Muscle of leg (tissue), 11 donors: ENCODE data around the gene SLC39A8. TPM values are rescaled to one million over a fixed set of nuclear protein-coding genes. Genes with fewer than 3 reads are reported as not detected.

Source experiments
- DNase-seq: peaks from one replicate; pipeline ENCODE4 v3.0.0; 2013
- H3K27ac ChIP-seq: one replicate; pipeline ENCODE4 v1.5.1; 2013; ENCODE audit warnings: mild to moderate bottlenecking, low read length, control low read depth
- H3K27me3 ChIP-seq: one replicate; pipeline ENCODE4 v1.6.1; 2013; ENCODE audit warnings: low read length; ENCODE audit not compliant: control insufficient read depth, insufficient read depth
- H3K36me3 ChIP-seq: one replicate; pipeline ENCODE4 v1.6.1; 2013; ENCODE audit warnings: low read length; ENCODE audit not compliant: control insufficient read depth, insufficient read depth
- H3K4me1 ChIP-seq: one replicate; pipeline ENCODE4 v1.6.1; 2013; ENCODE audit warnings: low read length; ENCODE audit not compliant: control insufficient read depth, insufficient read depth
- H3K4me3 ChIP-seq: one replicate; pipeline ENCODE4 v1.5.1; 2013; ENCODE audit warnings: low read length, control low read depth
- H3K9me3 ChIP-seq: replicated peaks from 2 replicates; pipeline ENCODE4 v1.6.1; 2013; ENCODE audit warnings: low read depth, low read length; ENCODE audit not compliant: control insufficient read depth
- WGBS: methylation state at CpG from one replicate; pipeline ENCODE4 v1.1.5; 2013; ENCODE audit warnings: missing lambda C conversion rate; ENCODE audit not compliant: insufficient coverage; 5-methylcytosine and 5-hydroxymethylcytosine counted together
- polyA plus RNA-seq, 8 donors: library from polyadenylated mRNA; unstranded; fragments of 120-200 nt; gene quantifications; one replicate each; pipeline versions ENCODE4 v1.2.1 to v1.2.3, GENCODE V29; 2013; ENCODE audit warnings: inconsistent platforms in 1 of 8, low replicate concordance in 1 of 8; ENCODE audit not compliant: insufficient read length in 8 of 8, insufficient read depth in 1 of 8
- total RNA-seq: library from RNA; stranded (reverse); fragments of 120-200 nt; gene quantifications from one replicate; pipeline ENCODE4 v1.2.4, GENCODE V29; 2013

Gene SLC39A8
- total and polyA plus RNA-seq, 9 donors, result 2.1 to 4.8 (median 3.5) TPM

DNA sequence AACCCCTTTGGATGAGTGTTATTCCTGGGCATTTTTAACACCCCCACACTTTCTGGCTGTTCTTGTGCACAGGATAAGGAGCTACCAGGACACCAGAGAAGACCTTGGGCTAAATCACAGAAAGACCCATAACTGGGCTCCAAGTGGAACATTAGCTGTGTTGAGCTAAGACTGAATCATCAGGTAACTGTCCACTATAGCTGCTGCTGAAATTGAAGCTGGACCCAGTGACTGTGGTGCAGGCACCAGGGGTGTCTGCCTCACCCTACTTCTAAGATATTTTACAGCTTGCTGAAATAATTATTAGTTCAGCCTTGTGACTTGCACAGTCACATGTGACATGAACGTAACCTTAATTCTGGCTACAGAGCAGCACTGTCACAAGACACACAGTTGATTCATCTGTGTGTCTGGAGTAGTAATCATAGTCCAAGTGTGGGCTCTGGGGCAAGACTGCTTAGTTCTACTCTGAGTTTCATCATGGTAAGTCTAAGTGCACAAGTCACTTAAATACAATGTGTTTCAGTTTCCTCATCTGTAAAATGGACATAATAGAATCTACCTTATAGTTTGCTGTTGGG, 127.4 kb downstream of the SLC39A8 start:
- WGBS, result 83% methylated on average over 1 of the region's 1 CpG
- no peak overlapping the region for H3K4me3 ChIP-seq
- no peak for DNase-seq
- no peaks in the 10 kb centered on the region for H3K9me3 ChIP-seq
- no peaks in the 10 kb centered on the region for H3K4me1 ChIP-seq
- no peaks in the 10 kb centered on the region for H3K36me3 ChIP-seq
- H3K27me3 ChIP-seq, result no peaks in the 10 kb centered on the region
- no peak overlapping the region for H3K27ac ChIP-seq

DNA sequence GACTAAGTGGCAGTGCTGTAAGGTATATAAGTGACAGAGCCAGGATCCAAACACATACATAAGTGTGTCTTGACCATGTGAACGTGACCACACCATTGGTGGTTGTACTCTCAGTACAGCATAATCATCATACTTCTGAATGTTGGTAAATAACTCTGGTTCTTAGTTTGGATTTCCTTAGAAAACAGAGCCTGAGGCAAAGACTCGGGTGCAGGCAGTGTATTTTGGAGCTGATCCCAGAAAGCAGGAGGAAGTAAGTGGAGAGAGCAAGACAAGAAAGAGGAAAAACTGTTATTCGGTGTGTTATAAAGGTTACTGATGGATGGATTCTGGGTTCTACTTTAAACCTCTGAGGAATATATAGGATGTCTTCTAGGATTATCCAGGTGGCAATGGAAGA, 127.9 kb downstream of the SLC39A8 start:
- Histone ChIP-seq H3K27me3 (no peaks in the 10 kb centered on the region), H3K27ac (no peak overlapping the region), H3K4me1 (no peaks in the 10 kb centered on the region), H3K4me3 (no peak overlapping the region), H3K9me3 (no peaks in the 10 kb centered on the region), H3K36me3 (no peaks in the 10 kb centered on the region)
- DNase-seq, result no peak
- WGBS, result 39% methylated on average over 2 of the region's 3 CpGs

GRCh38 chr4:102216666-102217065, 128.6 kb downstream of the SLC39A8 start:
- Histone ChIP-seq H3K27me3 (no peaks in the 10 kb centered on the region), H3K36me3 (no peaks in the 10 kb centered on the region), H3K4me3 (no peak overlapping the region), H3K9me3 (no peaks in the 10 kb centered on the region), H3K4me1 (no peaks in the 10 kb centered on the region), H3K27ac (no peak overlapping the region)
- WGBS, result 60% methylated on average over 1 of the region's 3 CpGs
- no peak for DNase-seq

DNA sequence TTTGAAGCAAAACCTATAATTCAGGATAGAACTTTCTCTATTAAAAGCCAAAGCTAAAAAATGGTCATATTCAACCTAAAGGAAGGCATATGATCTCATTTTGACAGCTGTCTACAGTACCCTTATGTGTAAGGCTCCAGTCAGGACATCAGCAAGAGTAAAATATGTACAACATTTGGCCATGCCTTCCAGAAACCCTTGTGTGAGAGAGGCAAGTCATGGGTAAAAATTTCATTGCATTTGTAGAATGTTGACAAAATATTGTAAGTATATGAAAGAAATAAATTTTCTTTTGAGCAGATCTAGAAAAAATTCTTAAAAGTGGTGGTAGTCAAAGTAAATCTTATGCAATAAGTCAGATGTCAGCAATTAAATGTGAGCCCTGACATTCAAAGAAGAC, 132.3 kb downstream of the SLC39A8 start:
- Histone ChIP-seq H3K9me3 (no peaks in the 10 kb centered on the region), H3K27ac (no peak overlapping the region), H3K27me3 (no peaks in the 10 kb centered on the region), H3K36me3 (no peaks in the 10 kb centered on the region), H3K4me3 (no peak overlapping the region), H3K4me1 (no peaks in the 10 kb centered on the region)
- no peak for DNase-seq

Other genes starting within 250 kb of the SLC39A8 start
- 16.8 TPM for gene NFKB1, start 155.9 kb upstream of the SLC39A8 start, total RNA-seq
- 10 to 100 TPM; 16.4 to 26.2 (median 19.9) TPM for gene NFKB1, start 155.9 kb upstream of the SLC39A8 start, polyA plus RNA-seq